WTC11 (cell line): ENCODE results near the gene KDM4B.

Experiments
- ATF1 ChIP-seq: sonication (generic); formaldehyde crosslinking; IDR thresholded peaks from 2 replicates; pipeline ENCODE4 v1.8.1; 2023; ENCODE audit warnings: mild to moderate bottlenecking, moderate library complexity, missing genetic modification reagents
- ATF6 ChIP-seq: sonication (generic); formaldehyde crosslinking; IDR thresholded peaks from 2 replicates; pipeline ENCODE4 v1.8.1; 2023; ENCODE audit warnings: mild to moderate bottlenecking, missing genetic modification reagents
- CBFB ChIP-seq: sonication (generic); formaldehyde crosslinking; IDR thresholded peaks from 2 replicates; pipeline ENCODE4 v1.8.1; 2022; ENCODE audit warnings: mild to moderate bottlenecking, low read depth, missing genetic modification reagents
- CTCF ChIP-seq: fragments of 200-600 bp; IDR thresholded peaks from 2 replicates; pipeline ENCODE4 v1.8.0; 2022; ENCODE audit warnings: antibody characterized with exemption
- ESRRA ChIP-seq: sonication (generic); formaldehyde crosslinking; IDR thresholded peaks from 2 replicates; pipeline ENCODE4 v1.8.1; 2022; ENCODE audit warnings: mild to moderate bottlenecking, missing genetic modification reagents, borderline replicate concordance
- FOXK1 ChIP-seq: sonication (generic); formaldehyde crosslinking; IDR thresholded peaks from 2 replicates; pipeline ENCODE4 v1.8.0; 2022; ENCODE audit warnings: mild to moderate bottlenecking, moderate library complexity, missing genetic modification reagents
- MAX ChIP-seq: sonication (generic); formaldehyde crosslinking; IDR thresholded peaks from 2 replicates; pipeline ENCODE4 v1.8.0; 2022; ENCODE audit warnings: mild to moderate bottlenecking, missing genetic modification reagents
- NR3C1 ChIP-seq: sonication (generic); formaldehyde crosslinking; conservative IDR thresholded peaks from 2 replicates; pipeline ENCODE4 v1.8.1; 2023; ENCODE audit warnings: low read depth, mild to moderate bottlenecking, missing genetic modification reagents
- TCF7 ChIP-seq: sonication (generic); formaldehyde crosslinking; IDR thresholded peaks from 2 replicates; pipeline ENCODE4 v1.8.0; 2022; ENCODE audit warnings: mild to moderate bottlenecking, low read depth, missing genetic modification reagents, moderate library complexity
- TF ChIP-seq, protein P1 (sequence below): fragments of 250-450 bp; sonication (Bioruptor Pico); IDR thresholded peaks from 2 replicates; pipeline ENCODE4 v2.1.2; 2022; ENCODE audit warnings: mild to moderate bottlenecking, moderate library complexity

DNA sequence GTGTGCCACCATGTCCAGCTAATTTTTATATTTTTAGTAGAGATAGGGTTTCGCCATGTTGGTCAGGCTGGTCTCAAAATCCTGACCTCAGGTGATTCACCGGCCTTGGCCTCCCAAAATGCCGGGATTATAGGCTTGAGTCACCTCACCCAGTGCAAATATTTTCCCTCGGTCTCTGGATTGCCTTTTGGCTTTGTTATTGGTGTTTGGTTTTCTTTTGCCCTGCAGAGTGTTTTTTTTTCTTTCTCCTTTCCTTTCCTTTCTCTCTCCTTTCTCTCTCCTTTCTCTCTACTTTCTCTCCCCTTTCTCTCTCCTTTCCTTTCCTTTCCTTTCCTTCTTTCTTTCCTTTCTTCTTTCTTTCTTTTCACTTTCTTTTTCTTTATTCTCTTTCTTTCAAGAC is 33.2 kb downstream of the KDM4B start:
- TF ChIP-seq CBFB (CRISPR knock-in tag): no peak
- no peak for TF ChIP-seq ATF1
- no peak for TF ChIP-seq CTCF
- no peak for TF ChIP-seq MAX
- no peak for TF ChIP-seq ESRRA (CRISPR knock-in tag)
- TF ChIP-seq TCF7 (CRISPR knock-in tag): no peak
- TF ChIP-seq, protein P1, sequence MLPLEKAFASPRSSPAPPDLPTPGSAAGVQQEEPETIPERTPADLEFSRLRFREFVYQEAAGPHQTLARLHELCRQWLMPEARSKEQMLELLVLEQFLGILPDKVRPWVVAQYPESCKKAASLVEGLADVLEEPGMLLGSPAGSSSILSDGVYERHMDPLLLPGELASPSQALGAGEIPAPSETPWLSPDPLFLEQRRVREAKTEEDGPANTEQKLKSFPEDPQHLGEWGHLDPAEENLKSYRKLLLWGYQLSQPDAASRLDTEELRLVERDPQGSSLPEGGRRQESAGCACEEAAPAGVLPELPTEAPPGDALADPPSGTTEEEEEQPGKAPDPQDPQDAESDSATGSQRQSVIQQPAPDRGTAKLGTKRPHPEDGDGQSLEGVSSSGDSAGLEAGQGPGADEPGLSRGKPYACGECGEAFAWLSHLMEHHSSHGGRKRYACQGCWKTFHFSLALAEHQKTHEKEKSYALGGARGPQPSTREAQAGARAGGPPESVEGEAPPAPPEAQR: no peak
- TF ChIP-seq NR3C1 (CRISPR knock-in tag): no peak
- no peak for TF ChIP-seq ATF6 (CRISPR knock-in tag)
- no peak for TF ChIP-seq FOXK1 (CRISPR knock-in tag)
